ENCODE data around the gene NEK4. TPM values are rescaled to one million over a fixed set of nuclear protein-coding genes. Genes with fewer than 3 reads are reported as not detected.

NEK4 gene
- total RNA-seq, 1 experiment from 2014 or later = 36.2 TPM

- Histone ChIP-seq H3K9ac (ENCODE audit: low read length) (no peak overlapping the region), H3K27ac (ENCODE audit: low read depth, low read length) (no peak overlapping the region), H3K27me3 (ENCODE audit: insufficient read depth, low read length) (peaks cover 5% of the 10 kb centered on the region; the same call in 1 of the 2 replicates), H3K9me3 (ENCODE audit: control insufficient read depth in 1 of 2, insufficient read depth in 1 of 2, low read depth in 1 of 2, low read length in 2 of 2) (no peaks in the 10 kb centered on the region), H3K4me3 (replicated peaks in 1 of 2; ENCODE audit: low read depth in 1 of 2, low read length in 2 of 2) (no peak overlapping the region), H3K79me2 (ENCODE audit: insufficient read depth, low read length) (no peaks in the 10 kb centered on the region), H4K20me1 (ENCODE audit: insufficient read depth) (no peaks in the 10 kb centered on the region), H3K4me2 (ENCODE audit: low read length) (no peak overlapping the region), H3K4me1 (ENCODE audit: control insufficient read depth in 1 of 2, insufficient read depth in 2 of 2, low read length in 2 of 2) (no peaks in the 10 kb centered on the region), H3K36me3 (ENCODE audit: control insufficient read depth in 1 of 2, insufficient read depth in 2 of 2, low read length in 2 of 2) (no peaks in the 10 kb centered on the region), H3K9me2 (ENCODE audit: insufficient read depth) (no peaks in the 10 kb centered on the region), H2AFZ (ENCODE audit: low read depth, low read length, poor library complexity, severe bottlenecking) (no peak overlapping the region)
- ChIA-PET CTCF (interaction anchor here (1.2 kb wide), 1 partner anchor 12 kb away, joined by 3 read pairs; no protein-coding TSS in a partner anchor), RAD21 (ENCODE audit: low non-redundant PET in 1 of 2, low total read pairs in 2 of 2, uncharacterized antibody in 2 of 2, unreplicated experiment in 2 of 2) (no interaction called here), POLR2A (interaction anchor here (1.2 kb wide), 1 partner anchor 11 kb away, joined by 3 read pairs; no protein-coding TSS in a partner anchor)
- DNase-seq (ENCODE audit: low read depth, low spot score) = no peak
- ATAC-seq = peak; percentile 39; the same call in 1 of the 2 replicates
- BruUV-seq (replicated peaks) = no TSS peak
- TF ChIP-seq CTCF (IDR thresholded peaks at IDR 0.05 in 2 of 3, conservative IDR thresholded peaks at IDR 0.05 in 1 of 3; ENCODE audit: borderline replicate concordance in 1 of 3, insufficient read depth in 1 of 3, low read depth in 2 of 3, low read length in 2 of 3) (0 out of 6 replicates have a peak, but pooled peaks of 2 of the 3 experiments have one; percentile 4 to 11), SIN3A (IDR thresholded peaks at IDR 0.05; ENCODE audit: low read depth) (no peak), ZNF274 (IDR thresholded peaks at IDR 0.05; ENCODE audit: low read depth, low read length) (no peak)
- intact Hi-C loops (cut with micrococcal nuclease) = no loop called here
Measured at GRCh38 chr3:52787672-52788625, 17.2 kb upstream of the NEK4 start.

GRCh38 chr3:52787246-52787645 lies 16.5 kb upstream of the NEK4 start:
- H3K9ac ChIP-seq (ENCODE audit: low read length) = no peak overlapping the region
- peaks cover 12% of the 10 kb centered on the region for H3K27me3 ChIP-seq (ENCODE audit: insufficient read depth, low read length)
- DNase-seq (ENCODE audit: low read depth, low spot score) (no peak), ATAC-seq (no peak)
- no peak overlapping the region for H3K4me3 ChIP-seq (replicated peaks in 1 of 2; ENCODE audit: low read depth in 1 of 2, low read length in 2 of 2)
- H4K20me1 ChIP-seq (ENCODE audit: insufficient read depth) = no peaks in the 10 kb centered on the region
- ChIA-PET POLR2A (interaction anchor here (1.2 kb wide), 1 partner anchor 11 kb away, joined by 3 read pairs; no protein-coding TSS in a partner anchor), CTCF (interaction anchor here (1.2 kb wide), 1 partner anchor 13 kb away, joined by 3 read pairs; no protein-coding TSS in a partner anchor), RAD21 (ENCODE audit: low non-redundant PET in 1 of 2, low total read pairs in 2 of 2, uncharacterized antibody in 2 of 2, unreplicated experiment in 2 of 2) (no interaction called here)
- H3K4me2 ChIP-seq (ENCODE audit: low read length) = no peak overlapping the region
- H3K27ac ChIP-seq (ENCODE audit: low read depth, low read length) = no peak overlapping the region
- no peaks in the 10 kb centered on the region for H3K79me2 ChIP-seq (ENCODE audit: insufficient read depth, low read length)
- no peak overlapping the region for H2AFZ ChIP-seq (ENCODE audit: low read depth, low read length, poor library complexity, severe bottlenecking)
- no peaks in the 10 kb centered on the region for H3K9me2 ChIP-seq (ENCODE audit: insufficient read depth)
- no peaks in the 10 kb centered on the region for H3K9me3 ChIP-seq (ENCODE audit: control insufficient read depth in 1 of 2, insufficient read depth in 1 of 2, low read depth in 1 of 2, low read length in 2 of 2)
- no peaks in the 10 kb centered on the region for H3K4me1 ChIP-seq (ENCODE audit: control insufficient read depth in 1 of 2, insufficient read depth in 2 of 2, low read length in 2 of 2)
- no peaks in the 10 kb centered on the region for H3K36me3 ChIP-seq (ENCODE audit: control insufficient read depth in 1 of 2, insufficient read depth in 2 of 2, low read length in 2 of 2)
- intact Hi-C loops (cut with micrococcal nuclease) = no loop called here
- no TSS peak for BruUV-seq (replicated peaks)
- TF ChIP-seq CTCF (IDR thresholded peaks at IDR 0.05 in 2 of 3, conservative IDR thresholded peaks at IDR 0.05 in 1 of 3; ENCODE audit: borderline replicate concordance in 1 of 3, insufficient read depth in 1 of 3, low read depth in 2 of 3, low read length in 2 of 3) (no peak), JUND (IDR thresholded peaks at IDR 0.05) (no peak), EZH2 (IDR thresholded peaks at IDR 0.05) (no peak), YY1 (IDR thresholded peaks at IDR 0.05; ENCODE audit: extremely low read depth, insufficient replicate concordance, low read depth, low read length) (no peak), POLR2A (IDR thresholded peaks at IDR 0.05; ENCODE audit: borderline replicate concordance, extremely low read depth, insufficient read depth, insufficient read length) (no peak), SP1 (IDR thresholded peaks at IDR 0.05; ENCODE audit: low read depth) (no peak)
